Endothelial cell of umbilical vein (primary cell): ENCODE measurements around the gene SORCS2. TPM values are rescaled to one million over a fixed set of nuclear protein-coding genes. Genes with fewer than 3 reads are reported as not detected.

Experiments used
- BruUV-seq: library from RNA; stranded (reverse); fragments of 400-500 nt; replicated peaks from 2 replicates; lab custom pipeline; 2021; lab: Mats Ljungman, UMichigan
- CTCF ChIA-PET: fragments of 300-600, 350-600 bp; sonication (Branson Sonifier 250); formaldehyde crosslinking; loops from one replicate; lab custom pipeline; 2021; ENCODE audit warnings: antibody characterized with exemption, inconsistent platforms; lab: Charles Lee
- POLR2A ChIA-PET: fragments of 300-600, 350-600 bp; sonication (Branson Sonifier 250); formaldehyde crosslinking; loops from one replicate; lab custom pipeline; 2021; ENCODE audit warnings: antibody characterized with exemption, inconsistent platforms; lab: Charles Lee
- DNase-seq: peaks from one replicate; pipeline ENCODE4 v3.0.0-alpha.2; 2011; ENCODE audit warnings: low read depth, low spot score
- FAIRE-seq: peaks from 2 replicates; lab custom pipeline; 2011; peaks lifted over from hg19 to GRCh38; lab: Jason Lieb, UNC
- H2AFZ ChIP-seq: 2 replicates; pipeline ENCODE4 v1.6.0; 2012; ENCODE audit warnings: low read depth, low read length, control low read depth, inconsistent platforms
- H3K27ac ChIP-seq: 2 replicates; pipeline ENCODE4 v1.5.1; 2011; ENCODE audit warnings: low read depth, mild to moderate bottlenecking, control low read depth, low read length, moderate library complexity; ENCODE audit not compliant: insufficient read depth
- H3K27me3 ChIP-seq, 2 experiments: 2 replicates each; pipeline versions ENCODE4 v1.6.0 to v1.6.1; 2011; ENCODE audit warnings: low read length in 2 of 2, mixed read lengths in 1 of 2; ENCODE audit not compliant: control insufficient read depth in 2 of 2, insufficient read depth in 2 of 2
- H3K36me3 ChIP-seq, 2 experiments: 2 replicates in 1 of 2; 3 replicates in 1 of 2; pipeline ENCODE4 v1.5.1; 2011; ENCODE audit warnings: low read length in 2 of 2, mild to moderate bottlenecking in 1 of 2, moderate library complexity in 1 of 2; ENCODE audit not compliant: control insufficient read depth in 2 of 2, insufficient read depth in 2 of 2; ENCODE audit errors: extremely low read depth in 1 of 2
- H3K4me1 ChIP-seq: 3 replicates; pipeline ENCODE4 v1.5.1; 2011; ENCODE audit warnings: mild to moderate bottlenecking, low read length; ENCODE audit not compliant: control insufficient read depth, insufficient read depth; ENCODE audit errors: extremely low read depth
- H3K4me2 ChIP-seq: 2 replicates; pipeline ENCODE4 v1.6.1; 2011; ENCODE audit warnings: low read length, control low read depth, mixed read lengths; ENCODE audit not compliant: insufficient read depth
- H3K4me3 ChIP-seq, 3 experiments: fragments of 200-600 bp in 1 of 3; sonication (generic), shearing (Covaris generic) in 1 of 3; replicated peaks in 1 of 3; 2 replicates each; pipeline ENCODE4 v1.5.1; 2011 to 2016; ENCODE audit warnings: control low read depth in 3 of 3, low read length in 3 of 3, mild to moderate bottlenecking in 2 of 3, inconsistent platforms in 1 of 3, low read depth in 1 of 3, moderate library complexity in 1 of 3; ENCODE audit not compliant: insufficient read depth in 1 of 3
- H3K79me2 ChIP-seq: 2 replicates; pipeline ENCODE4 v1.6.0; 2012; ENCODE audit warnings: low read length, inconsistent platforms; ENCODE audit not compliant: control insufficient read depth, insufficient read depth
- H3K9ac ChIP-seq: replicated peaks from 2 replicates; pipeline ENCODE3; 2011; ENCODE audit warnings: low read length, control low read depth; ENCODE audit not compliant: insufficient read depth; ENCODE audit errors: extremely low read depth
- H3K9me1 ChIP-seq: replicated peaks from 3 replicates; pipeline ENCODE4 v1.6.0; 2011; ENCODE audit warnings: mild to moderate bottlenecking, low read length; ENCODE audit not compliant: control insufficient read depth, insufficient read depth; ENCODE audit errors: extremely low read depth
- H3K9me3 ChIP-seq: replicated peaks from 2 replicates; pipeline ENCODE4 v1.5.1; 2012; ENCODE audit warnings: low read length, inconsistent platforms; ENCODE audit not compliant: control insufficient read depth, insufficient read depth
- H4K20me1 ChIP-seq: replicated peaks from 2 replicates; pipeline ENCODE3; 2011; ENCODE audit warnings: mild to moderate bottlenecking, low read length; ENCODE audit not compliant: control insufficient read depth, insufficient read depth; ENCODE audit errors: extremely low read depth
- EZH2 ChIP-seq: IDR thresholded peaks from 2 replicates; pipeline ENCODE4 v1.6.1; 2012; ENCODE audit warnings: borderline replicate concordance, low read depth, mild to moderate bottlenecking, moderate library complexity, low read length, inconsistent platforms; ENCODE audit not compliant: severe bottlenecking
- FOS ChIP-seq: IDR thresholded peaks from 2 replicates; pipeline ENCODE4 v1.6.1; 2011; ENCODE audit warnings: mild to moderate bottlenecking, low read length, moderate library complexity, borderline replicate concordance; ENCODE audit not compliant: insufficient read depth
- GATA2 ChIP-seq: IDR thresholded peaks from 2 replicates; pipeline ENCODE4 v1.7.0; 2011; ENCODE audit warnings: low read depth, mild to moderate bottlenecking, moderate library complexity, mixed read lengths, low read length; ENCODE audit not compliant: insufficient read length, insufficient read depth
- MYC ChIP-seq: IDR thresholded peaks from one replicate; pipeline ENCODE4 v1.6.1; 2011; ENCODE audit warnings: mild to moderate bottlenecking, low read depth, low read length
- POLR2A ChIP-seq: IDR thresholded peaks from 2 replicates; pipeline ENCODE4 v1.6.1; 2012; ENCODE audit warnings: low read depth, mild to moderate bottlenecking, control low read depth, low read length
- POLR2AphosphoS5 ChIP-seq: IDR thresholded peaks from 2 replicates; pipeline ENCODE4 v1.6.1; 2012; ENCODE audit warnings: low read depth, mild to moderate bottlenecking, control low read depth, low read length, moderate library complexity; ENCODE audit not compliant: insufficient read depth
- dilution Hi-C: fragments of 300-500 bp; cut with MboI; formaldehyde crosslinking; loops from one replicate; pipeline ENCODE4 v1.15.0; 2019; ENCODE audit warnings: low sequenced_read_pairs; ENCODE audit not compliant: extremely low pct_ligation_motif_present
- intact Hi-C: fragments of 100-400 bp; cut with micrococcal nuclease; formaldehyde crosslinking; loops from one replicate; pipeline ENCODE4 v1.10.0; 2022
- polyA plus RNA-seq, 4 experiments: library from polyadenylated mRNA; depleted of rRNA in 3 of 4; stranded (reverse) in 3 of 4; unstranded in 1 of 4; fragments of >200 nt; gene quantifications; 2 replicates each; pipeline versions ENCODE4 v1.2.1 to v1.2.3, GENCODE V29; 2011 to 2012; ENCODE audit warnings: missing spikeins in 1 of 4
- total RNA-seq: library from RNA; stranded (reverse); gene quantifications from 2 replicates; pipeline ENCODE4 v1.2.3, GENCODE V29; 2021

Gene SORCS2
- total and polyA plus RNA-seq, 2 donors (not counting 3 experiments of a cell fraction or from before 2014, with no cell fraction given): not detected

- H3K27me3 ChIP-seq: no peaks in the 10 kb centered on the region
- POLR2A ChIA-PET: no interaction called here
- H3K79me2 ChIP-seq: peaks cover 71% of the 10 kb centered on the region
- H3K4me2 ChIP-seq: peak overlapping the region; percentile 31
- CTCF ChIA-PET: interaction anchor here (0.7 to 3.0 kb wide), 5 partner anchors 9 to 23 kb away, joined by 3 to 16 read pairs (median 4); no protein-coding TSS in a partner anchor
- H3K4me1 ChIP-seq: peaks cover 65% of the 10 kb centered on the region
- no peaks in the 10 kb centered on the region for H4K20me1 ChIP-seq
- dilution Hi-C loops: no loop called here
- TF ChIP-seq POLR2A (no peak), EZH2 (no peak), POLR2AphosphoS5 (no peak)
- no peak for FAIRE-seq
- H3K4me3 ChIP-seq: no peak overlapping the region
- H3K9ac ChIP-seq: peak overlapping the region; percentile 79
- no TSS peak for BruUV-seq
- no peak for DNase-seq
- intact Hi-C loops: no loop called here
- H3K9me3 ChIP-seq: no peaks in the 10 kb centered on the region
- H3K36me3 ChIP-seq: peaks cover 13 to 45% of the 10 kb centered on the region in 2 experiments
- peak overlapping the region; percentile 93 for H3K27ac ChIP-seq
- no peak overlapping the region for H2AFZ ChIP-seq
- no peaks in the 10 kb centered on the region for H3K9me1 ChIP-seq
These were observed 592.0 kb downstream of the SORCS2 start for GRCh38 chr4:7784131-7784870.

GRCh38 chr4:7785017-7785416, 592.7 kb downstream of the SORCS2 start:
- no peaks in the 10 kb centered on the region for H3K9me3 ChIP-seq
- no peaks in the 10 kb centered on the region for H3K9me1 ChIP-seq
- intact Hi-C loops (loop anchor here (1.0 kb wide), 1 partner anchor 17 kb away; no protein-coding TSS in a partner anchor), dilution Hi-C loops (no loop called here)
- DNase-seq (peak; percentile 67), FAIRE-seq (peak; percentile 92)
- no peak overlapping the region for H3K4me3 ChIP-seq
- peak overlapping the region; percentile 93 for H3K27ac ChIP-seq
- H3K36me3 ChIP-seq: peaks cover 13 to 42% of the 10 kb centered on the region in 2 experiments
- no peaks in the 10 kb centered on the region for H4K20me1 ChIP-seq
- ChIA-PET POLR2A (no interaction called here), CTCF (interaction anchor here (0.7 to 3.0 kb wide), 6 partner anchors 12 to 44 kb away, joined by 3 to 15 read pairs (median 4); no protein-coding TSS in a partner anchor)
- H3K4me1 ChIP-seq: peaks cover 62% of the 10 kb centered on the region
- H3K9ac ChIP-seq: peak overlapping the region; percentile 79
- H2AFZ ChIP-seq: no peak overlapping the region
- peak overlapping the region; percentile 31 for H3K4me2 ChIP-seq
- peaks cover 69% of the 10 kb centered on the region for H3K79me2 ChIP-seq
- H3K27me3 ChIP-seq: no peaks in the 10 kb centered on the region
- no TSS peak for BruUV-seq
- no peak for TF ChIP-seq MYC
- peak; percentile 23 for TF ChIP-seq FOS
- peak; percentile 85 for TF ChIP-seq GATA2
- peak; percentile 60 for TF ChIP-seq POLR2AphosphoS5
